Spleen (tissue), 7 donors: ENCODE measurements around the gene NRDC.

Experiments used
- POLR2A ChIP-seq, 3 donors: fragments of 450-650 bp; IDR thresholded peaks; one replicate each; pipeline ENCODE4 v1.5.1; 2017; ENCODE audit warnings: antibody characterized with exemption in 3 of 3, mild to moderate bottlenecking in 1 of 3
- POLR2AphosphoS5 ChIP-seq, 3 donors: sonication (generic); formaldehyde crosslinking; IDR thresholded peaks; one replicate each; pipeline ENCODE4 v1.5.1; 2017; ENCODE audit warnings: antibody characterized with exemption in 3 of 3
- TF ChIP-seq, protein P1 (sequence below), 11 experiments: fragments of 200-600 bp in 7 of 11; fragments of 450-650 bp in 4 of 11; sonication (generic) in 4 of 11; IDR thresholded peaks in 8 of 11; conservative IDR thresholded peaks in 3 of 11; 1 replicate in 7 of 11; 2 replicates in 4 of 11; pipeline versions ENCODE4 v1.4.0 to v1.8.0; 2016 to 2021; ENCODE audit warnings: antibody characterized with exemption in 11 of 11, inconsistent platforms in 4 of 11, mild to moderate bottlenecking in 1 of 11
- donor health status: DM: no; HTN: no; CAD: no; lungs with moderate emphysema.
- donor health status: DM: no; HTN: no; CAD: no.
- donor health status: DM: no; HTN: no; CAD: no.

GRCh38 chr1:51920130-51920529, 41.6 kb upstream of the NRDC start:
- TF ChIP-seq, protein P1, sequence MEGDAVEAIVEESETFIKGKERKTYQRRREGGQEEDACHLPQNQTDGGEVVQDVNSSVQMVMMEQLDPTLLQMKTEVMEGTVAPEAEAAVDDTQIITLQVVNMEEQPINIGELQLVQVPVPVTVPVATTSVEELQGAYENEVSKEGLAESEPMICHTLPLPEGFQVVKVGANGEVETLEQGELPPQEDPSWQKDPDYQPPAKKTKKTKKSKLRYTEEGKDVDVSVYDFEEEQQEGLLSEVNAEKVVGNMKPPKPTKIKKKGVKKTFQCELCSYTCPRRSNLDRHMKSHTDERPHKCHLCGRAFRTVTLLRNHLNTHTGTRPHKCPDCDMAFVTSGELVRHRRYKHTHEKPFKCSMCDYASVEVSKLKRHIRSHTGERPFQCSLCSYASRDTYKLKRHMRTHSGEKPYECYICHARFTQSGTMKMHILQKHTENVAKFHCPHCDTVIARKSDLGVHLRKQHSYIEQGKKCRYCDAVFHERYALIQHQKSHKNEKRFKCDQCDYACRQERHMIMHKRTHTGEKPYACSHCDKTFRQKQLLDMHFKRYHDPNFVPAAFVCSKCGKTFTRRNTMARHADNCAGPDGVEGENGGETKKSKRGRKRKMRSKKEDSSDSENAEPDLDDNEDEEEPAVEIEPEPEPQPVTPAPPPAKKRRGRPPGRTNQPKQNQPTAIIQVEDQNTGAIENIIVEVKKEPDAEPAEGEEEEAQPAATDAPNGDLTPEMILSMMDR (IDR thresholded peaks at IDR 0.05 in 8 of 11, conservative IDR thresholded peaks at IDR 0.05 in 3 of 11) = no peak
- TF ChIP-seq POLR2A (IDR thresholded peaks at IDR 0.05) (no peak), POLR2AphosphoS5 (IDR thresholded peaks at IDR 0.05) (no peak)
